GM23338 (cell line): ENCODE measurements around the gene VSIG4. TPM values are rescaled to one million over a fixed set of nuclear protein-coding genes. Genes with fewer than 3 reads are reported as not detected.

Experiments used
- ATAC-seq: fragments of 200-7000 bp; cut with Tn5 transposase; 3 replicates; pipeline ENCODE4 v1.9.1; 2020
- DNase-seq: peaks from one replicate; pipeline ENCODE4 v3.0.0-alpha.2; 2015; ENCODE audit warnings: low spot score
- H2AFZ ChIP-seq: fragments of 200-600 bp; sonication (generic); 2 replicates; pipeline ENCODE4 v1.8.0; 2016; ENCODE audit warnings: antibody characterized with exemption, mild to moderate bottlenecking, moderate library complexity
- H3F3A ChIP-seq: fragments of 200-600 bp; sonication (generic); replicated peaks from 2 replicates; pipeline ENCODE4 v1.8.0; 2017; ENCODE audit warnings: antibody characterized with exemption, mixed run types, low read depth
- H3K27ac ChIP-seq: fragments of 200-600 bp; sonication (generic); 2 replicates; pipeline ENCODE4 v1.6.1; 2016; ENCODE audit warnings: low read depth
- H3K27me3 ChIP-seq: fragments of 200-600 bp; sonication (generic); 2 replicates; pipeline ENCODE4 v1.8.0; 2016; ENCODE audit warnings: mild to moderate bottlenecking, mixed run types, moderate library complexity; ENCODE audit not compliant: insufficient read depth
- H3K36me3 ChIP-seq: fragments of 200-600 bp; sonication (generic); 2 replicates; pipeline ENCODE4 v1.8.0; 2016; ENCODE audit warnings: mild to moderate bottlenecking; ENCODE audit not compliant: insufficient read depth
- H3K4me1 ChIP-seq: fragments of 200-600 bp; sonication (generic); 2 replicates; pipeline ENCODE4 v1.8.0; 2016; ENCODE audit warnings: mild to moderate bottlenecking, moderate library complexity; ENCODE audit not compliant: insufficient read depth
- H3K4me2 ChIP-seq: fragments of 200-600 bp; sonication (generic); 2 replicates; pipeline ENCODE4 v1.7.1; 2017; ENCODE audit warnings: mixed run types
- H3K4me3 ChIP-seq: fragments of 200-600 bp; sonication (generic); 2 replicates; pipeline ENCODE4 v1.6.1; 2016; ENCODE audit warnings: mixed run types
- H3K79me2 ChIP-seq: fragments of 200-600 bp; sonication (generic); replicated peaks from 2 replicates; pipeline ENCODE4 v1.8.0; 2017; ENCODE audit warnings: mild to moderate bottlenecking; ENCODE audit not compliant: insufficient read depth
- H3K9me2 ChIP-seq: fragments of 200-600 bp; sonication (generic); 2 replicates; pipeline ENCODE4 v1.8.0; 2017; ENCODE audit not compliant: insufficient read depth
- H4K20me1 ChIP-seq: fragments of 200-600 bp; sonication (generic); replicated peaks from 2 replicates; pipeline ENCODE4 v1.8.0; 2017; ENCODE audit warnings: mild to moderate bottlenecking; ENCODE audit not compliant: insufficient read depth
- H3K27ac Mint-ChIP-seq: 2 replicates; pipeline ENCODE4 v1.8.0; 2020; ENCODE audit warnings: inconsistent platforms, mild to moderate bottlenecking, moderate library complexity, mixed read lengths
- H3K27me3 Mint-ChIP-seq: 3 replicates; pipeline ENCODE4 v1.8.0; 2022; ENCODE audit warnings: low read depth, mild to moderate bottlenecking, moderate library complexity, mixed read lengths, inconsistent platforms; ENCODE audit not compliant: insufficient read depth, poor library complexity
- H3K36me3 Mint-ChIP-seq: 3 replicates; pipeline ENCODE4 v1.8.0; 2021; ENCODE audit warnings: low read depth, mild to moderate bottlenecking, inconsistent platforms, moderate library complexity, mixed read lengths
- H3K4me1 Mint-ChIP-seq: 3 replicates; pipeline ENCODE4 v1.8.0; 2020; ENCODE audit warnings: mild to moderate bottlenecking, inconsistent platforms, mixed read lengths
- H3K4me3 Mint-ChIP-seq: 3 replicates; pipeline ENCODE4 v1.8.0; 2021; ENCODE audit warnings: moderate library complexity, mild to moderate bottlenecking, inconsistent platforms, mixed read lengths
- H3K9me3 Mint-ChIP-seq: 3 replicates; pipeline ENCODE4 v1.8.0; 2020; ENCODE audit warnings: moderate library complexity, mild to moderate bottlenecking, inconsistent platforms, mixed read lengths
- CREB1 ChIP-seq: fragments of 250-450 bp; sonication (Bioruptor Pico); IDR thresholded peaks from 2 replicates; pipeline ENCODE4 v1.5.0; 2020; ENCODE audit warnings: low read depth, mild to moderate bottlenecking, moderate library complexity
- CTCF ChIP-seq, 2 experiments: fragments of 200-600 bp in 1 of 2; sonication (generic) in 1 of 2; conservative IDR thresholded peaks; 2 replicates each; pipeline versions ENCODE4 v1.5.1 to v1.6.1; 2016 to 2017; ENCODE audit warnings: antibody characterized with exemption in 2 of 2, low read depth in 2 of 2, mild to moderate bottlenecking in 2 of 2, moderate library complexity in 1 of 2
- ETS1 ChIP-seq: IDR thresholded peaks from 2 replicates; pipeline ENCODE4 v1.6.1; 2016; ENCODE audit warnings: antibody characterized with exemption
- EZH2 ChIP-seq: fragments of 200-600 bp; sonication (generic); IDR thresholded peaks from one replicate; pipeline ENCODE4 v1.8.0; 2017; ENCODE audit warnings: antibody characterized with exemption, mild to moderate bottlenecking, low read depth; ENCODE audit not compliant: unreplicated experiment
- EZH2phosphoT487 ChIP-seq: fragments of 200-600 bp; sonication (generic); IDR thresholded peaks from one replicate; pipeline ENCODE4 v1.8.1; 2018; ENCODE audit warnings: antibody characterized with exemption; ENCODE audit not compliant: unreplicated experiment
- JUNB ChIP-seq: IDR thresholded peaks from one replicate; pipeline ENCODE4 v1.6.1; 2016; ENCODE audit warnings: antibody characterized with exemption; ENCODE audit not compliant: unreplicated experiment
- NANOG ChIP-seq: IDR thresholded peaks from 2 replicates; pipeline ENCODE4 v1.6.1; 2016; ENCODE audit warnings: antibody characterized with exemption, borderline replicate concordance
- POLR2AphosphoS5 ChIP-seq: IDR thresholded peaks from 2 replicates; pipeline ENCODE4 v1.6.1; 2016; ENCODE audit warnings: antibody characterized with exemption, low read depth
- STAT1 ChIP-seq: IDR thresholded peaks from one replicate; pipeline ENCODE4 v1.6.1; 2016; ENCODE audit warnings: antibody characterized with exemption; ENCODE audit not compliant: unreplicated experiment
- ZNF114 ChIP-seq: fragments of 250-450 bp; sonication (Bioruptor Pico); IDR thresholded peaks from 2 replicates; pipeline ENCODE4 v1.5.0; 2020; ENCODE audit warnings: mild to moderate bottlenecking, moderate library complexity
- ZNF331 ChIP-seq: fragments of 250-450 bp; sonication (Bioruptor Pico); IDR thresholded peaks from 2 replicates; pipeline ENCODE4 v1.5.0; 2020; ENCODE audit warnings: low read depth, mild to moderate bottlenecking, moderate library complexity
- ZNF462 ChIP-seq: fragments of 250-450 bp; sonication (Bioruptor Pico); IDR thresholded peaks from 2 replicates; pipeline ENCODE4 v1.5.0; 2020; ENCODE audit warnings: mild to moderate bottlenecking, moderate library complexity
- polyA plus RNA-seq: library from polyadenylated mRNA; unstranded; fragments of >200 nt; fragmentation: Nextera tagmentation; extraction: Ambion mirVana; gene quantifications from 2 replicates; pipeline ENCODE4 v1.2.1, GENCODE V29; 2016
- total RNA-seq: library from RNA; depleted of rRNA; stranded (reverse); fragments of >200 nt; shearing (Covaris generic); gene quantifications from 2 replicates; pipeline ENCODE4 v1.2.3, GENCODE V29; 2014
- TF ChIP-seq, protein P1 (sequence below): IDR thresholded peaks from one replicate; pipeline ENCODE4 v1.6.1; 2018; ENCODE audit warnings: antibody characterized with exemption; ENCODE audit not compliant: unreplicated experiment

VSIG4 gene
- total and polyA plus RNA-seq, 2 experiments from 2014 or later: not detected

DNA sequence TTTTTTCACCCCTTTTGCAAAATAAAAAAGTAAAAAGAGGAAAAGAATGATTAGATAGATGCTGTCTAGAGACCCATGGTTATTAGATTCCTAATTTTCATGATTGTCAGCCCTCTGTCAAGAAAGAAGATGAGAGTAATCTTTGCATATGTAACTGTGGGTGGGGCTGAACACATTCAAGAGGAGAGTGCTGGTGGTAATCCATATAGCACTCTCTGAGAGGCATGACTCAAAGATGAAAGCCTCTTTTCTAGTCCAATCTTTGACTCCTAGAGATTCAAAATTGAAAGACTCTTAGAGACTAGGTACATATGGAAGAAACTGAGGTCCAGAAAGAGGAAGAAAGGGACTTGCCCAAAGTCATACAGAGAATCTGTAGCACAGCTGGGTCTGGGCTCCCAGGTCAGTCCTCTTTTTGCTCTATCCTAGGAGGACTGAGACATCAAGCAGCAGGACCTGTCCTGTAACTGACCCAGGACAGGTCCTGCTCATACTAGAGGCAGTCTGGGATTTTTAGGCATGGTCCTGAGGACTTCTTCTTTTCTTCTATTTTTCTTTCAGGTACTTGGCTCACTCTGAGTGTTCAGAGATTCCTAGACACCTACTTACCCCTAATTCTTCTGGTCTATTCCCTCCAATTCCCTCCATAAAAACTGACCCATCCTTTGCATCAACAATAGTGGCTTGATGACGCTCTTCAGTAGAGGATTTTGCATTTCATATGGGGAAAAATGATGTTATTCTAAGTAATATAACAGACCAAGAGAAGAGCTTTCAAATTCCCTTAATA is 23.8 kb downstream of the VSIG4 start:
- ATAC-seq (no peak), DNase-seq (no peak)
- H3K36me3 Mint-ChIP-seq: no peaks in the 10 kb centered on the region
- H3K4me1 Mint-ChIP-seq: peaks cover 5% of the 10 kb centered on the region; the same call in 1 of the 3 replicates
- H3K4me1 ChIP-seq: no peaks in the 10 kb centered on the region
- no peak overlapping the region for H3K27ac ChIP-seq
- H3K4me3 Mint-ChIP-seq: no peak overlapping the region
- H3K4me3 ChIP-seq: no peak overlapping the region
- no peak overlapping the region for H2AFZ ChIP-seq
- H4K20me1 ChIP-seq: no peaks in the 10 kb centered on the region
- no peak overlapping the region for H3K27ac Mint-ChIP-seq
- H3K79me2 ChIP-seq: no peaks in the 10 kb centered on the region
- H3K27me3 ChIP-seq: no peaks in the 10 kb centered on the region
- H3K27me3 Mint-ChIP-seq: peaks cover 2% of the 10 kb centered on the region
- H3K4me2 ChIP-seq: no peak overlapping the region
- no peaks in the 10 kb centered on the region for H3K9me2 ChIP-seq
- no peaks in the 10 kb centered on the region for H3K9me3 Mint-ChIP-seq
- H3F3A ChIP-seq: no peaks in the 10 kb centered on the region
- TF ChIP-seq JUNB (no peak), ZNF114 (no peak), POLR2AphosphoS5 (no peak), NANOG (no peak), ZNF331 (no peak), EZH2phosphoT487 (no peak), CTCF (conservative IDR thresholded peaks at IDR 0.05; ENCODE audit: low read depth in 2 of 2) (no peak), EZH2 (no peak), ETS1 (no peak), STAT1 (no peak), ZNF462 (CRISPR knock-in tag) (no peak), CREB1 (CRISPR knock-in tag) (no peak)
- TF ChIP-seq, protein P1, sequence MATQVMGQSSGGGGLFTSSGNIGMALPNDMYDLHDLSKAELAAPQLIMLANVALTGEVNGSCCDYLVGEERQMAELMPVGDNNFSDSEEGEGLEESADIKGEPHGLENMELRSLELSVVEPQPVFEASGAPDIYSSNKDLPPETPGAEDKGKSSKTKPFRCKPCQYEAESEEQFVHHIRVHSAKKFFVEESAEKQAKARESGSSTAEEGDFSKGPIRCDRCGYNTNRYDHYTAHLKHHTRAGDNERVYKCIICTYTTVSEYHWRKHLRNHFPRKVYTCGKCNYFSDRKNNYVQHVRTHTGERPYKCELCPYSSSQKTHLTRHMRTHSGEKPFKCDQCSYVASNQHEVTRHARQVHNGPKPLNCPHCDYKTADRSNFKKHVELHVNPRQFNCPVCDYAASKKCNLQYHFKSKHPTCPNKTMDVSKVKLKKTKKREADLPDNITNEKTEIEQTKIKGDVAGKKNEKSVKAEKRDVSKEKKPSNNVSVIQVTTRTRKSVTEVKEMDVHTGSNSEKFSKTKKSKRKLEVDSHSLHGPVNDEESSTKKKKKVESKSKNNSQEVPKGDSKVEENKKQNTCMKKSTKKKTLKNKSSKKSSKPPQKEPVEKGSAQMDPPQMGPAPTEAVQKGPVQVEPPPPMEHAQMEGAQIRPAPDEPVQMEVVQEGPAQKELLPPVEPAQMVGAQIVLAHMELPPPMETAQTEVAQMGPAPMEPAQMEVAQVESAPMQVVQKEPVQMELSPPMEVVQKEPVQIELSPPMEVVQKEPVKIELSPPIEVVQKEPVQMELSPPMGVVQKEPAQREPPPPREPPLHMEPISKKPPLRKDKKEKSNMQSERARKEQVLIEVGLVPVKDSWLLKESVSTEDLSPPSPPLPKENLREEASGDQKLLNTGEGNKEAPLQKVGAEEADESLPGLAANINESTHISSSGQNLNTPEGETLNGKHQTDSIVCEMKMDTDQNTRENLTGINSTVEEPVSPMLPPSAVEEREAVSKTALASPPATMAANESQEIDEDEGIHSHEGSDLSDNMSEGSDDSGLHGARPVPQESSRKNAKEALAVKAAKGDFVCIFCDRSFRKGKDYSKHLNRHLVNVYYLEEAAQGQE: no peak
- no peaks in the 10 kb centered on the region for H3K36me3 ChIP-seq
